ENCODE measurements around the gene FAM110A. TPM values are rescaled to one million over a fixed set of nuclear protein-coding genes. Genes with fewer than 3 reads are reported as not detected.

FAM110A gene
- total RNA-seq, 1 donor from 2014 or later = 18.3 TPM

GRCh38 chr20:839015-839414, 5.5 kb downstream of the FAM110A start:
- no peak for TF ChIP-seq CTCF (conservative IDR thresholded peaks at IDR 0.05; ENCODE audit: low read depth, low read length)
- no peak for DNase-seq (ENCODE audit: low read depth)
- no peak overlapping the region for H3K4me3 ChIP-seq (ENCODE audit: low read depth, low read length)

GRCh38 chr20:839626-840025, 6.1 kb downstream of the FAM110A start:
- no peak for DNase-seq (ENCODE audit: low read depth)
- H3K4me3 ChIP-seq (ENCODE audit: low read depth, low read length) = no peak overlapping the region
- TF ChIP-seq CTCF (conservative IDR thresholded peaks at IDR 0.05; ENCODE audit: low read depth, low read length) = no peak

GRCh38 chr20:840503-840857, 7.0 kb downstream of the FAM110A start:
- TF ChIP-seq CTCF (conservative IDR thresholded peaks at IDR 0.05; ENCODE audit: low read depth, low read length) = no peak
- DNase-seq (ENCODE audit: low read depth) = no peak
- H3K4me3 ChIP-seq (ENCODE audit: low read depth, low read length) = peak overlapping the region; percentile 75

- DNase-seq (ENCODE audit: low read depth) = no peak
- H3K4me3 ChIP-seq (ENCODE audit: low read depth, low read length) = peak overlapping the region; percentile 75
- no peak for TF ChIP-seq CTCF (conservative IDR thresholded peaks at IDR 0.05; ENCODE audit: low read depth, low read length)
These were observed 7.5 kb downstream of the FAM110A start for GRCh38 chr20:840858-841567.

GRCh38 chr20:841568-842546, 8.3 kb downstream of the FAM110A start:
- DNase-seq (ENCODE audit: low read depth) = no peak
- TF ChIP-seq CTCF (conservative IDR thresholded peaks at IDR 0.05; ENCODE audit: low read depth, low read length) = no peak
- H3K4me3 ChIP-seq (ENCODE audit: low read depth, low read length) = peak overlapping the region; percentile 75

GRCh38 chr20:842547-842940, 9.0 kb downstream of the FAM110A start:
- H3K4me3 ChIP-seq (ENCODE audit: low read depth, low read length) = no peak overlapping the region
- DNase-seq (ENCODE audit: low read depth) = no peak
- no peak for TF ChIP-seq CTCF (conservative IDR thresholded peaks at IDR 0.05; ENCODE audit: low read depth, low read length)

All from epithelial cell of proximal tubule (primary cell).